Epidermal melanocyte (primary cell): ENCODE data around the gene MID1.
"Not testable (repeated sequence)": the region's sequence is repeated elsewhere in the genome, so short reads cannot be mapped to it uniquely, and the experiment has no call there.

ENCODE experiments used
- DNase-seq: peaks from one replicate; pipeline ENCODE4 v3.0.0; 2011; ENCODE audit warnings: low spot score; ENCODE audit not compliant: insufficient read length

MID1 gene

DNA sequence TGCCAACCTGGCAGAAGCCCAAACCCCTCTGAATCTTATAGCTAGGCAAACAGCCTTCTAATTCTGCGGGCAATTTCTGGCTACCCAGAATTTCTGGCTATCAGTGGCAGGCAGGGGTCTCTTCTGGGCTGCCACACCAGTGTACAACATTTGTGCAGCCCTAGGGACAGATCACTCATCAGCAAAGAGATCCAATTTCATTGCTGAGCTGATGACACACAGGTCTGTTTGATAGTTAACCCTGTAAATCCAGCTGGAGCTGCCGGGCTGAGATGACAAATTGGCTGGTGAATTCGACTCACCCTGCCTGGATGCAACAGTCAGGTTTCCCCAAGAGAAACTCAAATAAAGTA, 2.4 kb downstream of the MID1 start:
- DNase-seq, result no peak

GRCh38 chrX:10617186-10617998, 3.0 kb downstream of the MID1 start:
- DNase-seq, result no peak

- DNase-seq, result no peak
Observed at GRCh38 chrX:10615931-10616774, 4.2 kb downstream of the MID1 start.

- no peak for DNase-seq
Observed at GRCh38 chrX:10612215-10612614, 8.2 kb downstream of the MID1 start.

- no peak for DNase-seq
Observed at GRCh38 chrX:10611441-10612090, 8.8 kb downstream of the MID1 start.

GRCh38 chrX:10608099-10608498, 12.3 kb downstream of the MID1 start:
- no peak for DNase-seq

DNA sequence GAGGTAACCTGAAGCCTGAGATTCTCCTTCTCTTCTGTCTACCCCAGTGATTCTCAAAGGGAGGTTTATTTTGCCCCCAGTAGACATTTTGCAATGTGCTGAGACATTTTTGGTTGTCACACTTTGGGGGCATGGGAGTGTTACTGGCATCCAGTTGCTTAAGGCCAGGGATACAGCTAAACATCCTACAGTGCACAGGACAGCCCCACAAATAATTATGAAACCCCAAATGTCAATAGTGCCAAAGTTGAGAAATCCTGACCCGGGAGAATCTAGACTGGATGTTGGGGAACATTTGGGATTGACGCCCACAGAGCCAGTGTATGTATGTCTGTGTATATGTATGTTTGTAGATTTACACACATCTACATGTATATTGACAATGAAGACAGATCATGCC, 13.2 kb downstream of the MID1 start:
- no peak for DNase-seq

DNA sequence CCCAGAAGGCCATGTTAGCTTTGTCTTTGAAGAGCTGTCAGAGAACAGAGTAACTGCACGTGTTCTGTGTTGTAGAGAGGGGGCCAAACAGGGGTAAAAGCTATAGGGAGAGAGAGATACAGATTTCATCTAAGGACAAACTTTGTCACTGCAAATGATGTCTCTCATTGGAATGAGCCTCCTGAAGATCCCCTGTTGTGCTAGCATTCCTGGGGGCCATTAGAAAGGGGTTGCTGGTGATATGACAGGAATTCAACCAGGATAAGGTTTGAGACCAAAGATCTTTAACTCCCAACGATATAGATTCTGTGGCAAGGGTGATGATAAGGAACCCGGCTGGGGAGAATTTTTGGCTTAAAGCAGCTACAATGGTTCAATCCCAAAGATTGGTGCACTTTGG, 16.8 kb downstream of the MID1 start:
- DNase-seq, result no peak

GRCh38 chrX:10602646-10603045, 17.7 kb downstream of the MID1 start:
- no peak for DNase-seq

DNA sequence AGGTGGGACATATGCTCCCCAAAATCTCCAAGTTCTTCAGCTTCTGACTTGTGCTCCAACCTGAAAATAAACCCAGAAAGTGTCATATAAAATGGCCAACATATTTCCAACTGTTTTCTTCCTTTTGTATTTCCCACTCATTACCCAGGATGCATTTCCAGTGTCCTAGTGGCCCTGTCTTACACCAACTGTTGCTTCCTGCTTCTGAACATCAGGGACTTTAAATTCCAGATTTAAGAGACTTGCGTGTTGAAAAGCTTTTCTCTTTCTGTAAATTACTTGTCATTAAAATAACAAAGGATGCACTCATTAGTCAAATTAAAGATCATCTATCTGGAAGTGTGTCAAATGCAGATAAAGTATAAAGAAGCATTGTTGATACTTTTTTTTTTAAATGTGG, 19.9 kb downstream of the MID1 start:
- no peak for DNase-seq

DNA sequence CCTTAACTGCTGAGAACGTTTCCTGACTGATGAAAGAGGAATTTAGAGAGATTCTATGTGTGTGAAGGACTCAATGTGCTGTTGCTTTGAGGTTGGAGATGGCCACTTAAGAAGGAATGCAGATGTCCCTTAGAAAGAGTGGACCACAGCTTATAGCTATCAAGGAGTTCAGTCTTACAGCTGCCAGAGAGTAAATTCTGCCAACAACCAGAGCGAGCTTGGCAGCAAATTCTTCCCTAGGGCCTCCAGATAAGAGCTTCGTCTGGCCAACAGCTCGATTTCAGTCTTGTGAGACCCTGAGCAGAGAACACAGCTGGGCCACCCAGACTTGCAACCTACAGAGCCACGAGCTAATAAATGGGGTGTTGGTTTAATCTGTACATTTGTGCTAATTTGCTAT, 21.8 kb downstream of the MID1 start:
- DNase-seq, result no peak

DNA sequence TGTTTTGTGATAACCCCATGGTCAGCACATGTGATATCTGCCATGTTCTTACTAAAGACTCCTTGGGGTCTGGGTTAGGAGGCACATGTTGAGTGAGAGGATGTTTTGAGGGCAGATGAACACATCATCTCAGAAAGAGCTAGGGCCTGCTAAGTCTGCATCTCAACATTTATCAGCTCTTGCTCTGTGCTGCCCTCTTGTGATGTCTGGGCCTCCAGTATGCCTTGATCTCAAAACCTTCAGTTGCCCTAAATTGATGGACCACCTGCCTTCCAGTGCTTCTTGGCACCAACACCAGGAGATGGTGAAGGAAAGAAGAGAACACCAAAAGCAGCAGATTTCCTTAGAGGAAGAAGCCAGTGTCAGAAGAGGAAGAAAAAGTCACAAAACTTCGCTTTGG, 22.5 kb downstream of the MID1 start:
- DNase-seq, result no peak

GRCh38 chrX:10591363-10592335, 28.7 kb downstream of the MID1 start:
- no peak for DNase-seq

- not testable (repeated sequence) for DNase-seq
Observed at GRCh38 chrX:10589787-10590186, 30.6 kb downstream of the MID1 start.

- DNase-seq, result no peak
Observed at GRCh38 chrX:10589098-10589497, 31.3 kb downstream of the MID1 start.

DNA sequence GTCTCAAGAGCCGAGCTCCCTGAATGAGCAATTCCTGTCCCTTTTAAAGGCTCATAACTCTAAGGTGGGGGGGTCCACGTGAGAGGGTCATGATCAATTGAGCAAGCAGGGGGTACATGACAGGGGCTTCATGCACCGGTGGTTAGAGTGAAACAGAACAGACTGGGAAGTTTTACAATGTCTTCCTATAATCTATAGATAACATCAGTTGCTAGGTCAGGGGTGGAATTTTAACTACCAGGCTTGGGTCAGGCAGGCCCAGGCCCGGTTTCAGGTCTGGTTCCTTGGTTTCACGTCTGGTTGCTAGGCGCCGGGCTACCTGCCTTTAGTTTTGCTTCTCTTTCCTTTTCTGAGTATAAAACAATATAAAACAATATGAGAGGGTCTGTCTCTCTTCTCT, 35.5 kb downstream of the MID1 start:
- DNase-seq, result not testable (repeated sequence)

- no peak for DNase-seq
Observed at GRCh38 chrX:10582945-10583344, 37.4 kb downstream of the MID1 start.

DNA sequence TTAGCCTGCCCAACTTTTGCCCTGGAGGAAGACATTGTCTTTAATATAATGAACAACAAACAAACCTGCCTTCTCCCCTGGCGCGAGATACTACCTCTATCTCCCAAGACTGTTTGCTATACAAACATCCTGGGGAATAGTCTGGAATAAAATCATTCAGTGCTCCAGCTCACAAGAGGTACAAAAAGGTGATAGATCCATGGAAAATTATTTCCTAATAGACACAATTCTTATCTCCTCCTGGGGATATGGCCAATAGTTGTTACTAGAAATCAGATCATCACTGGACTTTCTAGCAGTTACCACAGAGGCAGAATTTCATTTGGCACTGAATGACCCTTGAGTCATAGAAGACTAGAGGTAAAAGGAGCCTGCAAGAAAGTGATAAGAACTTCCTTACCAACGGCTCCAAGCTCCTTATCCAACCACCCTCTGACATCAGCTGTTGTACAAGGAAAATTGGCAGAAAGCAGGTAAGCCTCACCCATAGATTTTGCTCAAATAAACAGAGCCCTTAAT, 38.1 kb downstream of the MID1 start:
- no peak for DNase-seq

- DNase-seq, result no peak
Observed at GRCh38 chrX:10579112-10580011, 41.0 kb downstream of the MID1 start.

GRCh38 chrX:10578527-10578926, 41.9 kb downstream of the MID1 start:
- DNase-seq, result no peak
